BE2C (cell line): ENCODE data around the gene EHHADH.
"Not testable (repeated sequence)": the region's sequence is repeated elsewhere in the genome, so short reads cannot be mapped to it uniquely, and the experiment has no call there.

Source experiments
- DNase-seq: peaks from one replicate; pipeline ENCODE4 v3.0.0-alpha.2; 2020
- H3K27me3 ChIP-seq: fragments of 250-450 bp; sonication (Bioruptor Pico); 2 replicates; pipeline ENCODE4 v1.5.1; 2020; ENCODE audit warnings: mild to moderate bottlenecking
- H3K36me3 ChIP-seq: fragments of 250-450 bp; sonication (Bioruptor Pico); 2 replicates; pipeline ENCODE4 v1.5.1; 2020; ENCODE audit warnings: mild to moderate bottlenecking
- H3K4me1 ChIP-seq: fragments of 250-450 bp; sonication (Bioruptor Pico); 2 replicates; pipeline ENCODE4 v1.5.1; 2020
- H3K4me3 ChIP-seq: 2 replicates; pipeline ENCODE4 v1.5.1; 2011; ENCODE audit warnings: low read depth, low read length
- H3K9me3 ChIP-seq: fragments of 250-450 bp; sonication (Bioruptor Pico); 2 replicates; pipeline ENCODE4 v1.5.1; 2020
- CTCF ChIP-seq: IDR thresholded peaks from 2 replicates; pipeline ENCODE4 v1.5.1; 2012; ENCODE audit warnings: mild to moderate bottlenecking, low read depth, low read length

The EHHADH gene

GRCh38 chr3:185236969-185237368 is 16.9 kb downstream of the EHHADH start:
- no peak for TF ChIP-seq CTCF
- H3K27me3 ChIP-seq = no peaks in the 10 kb centered on the region
- no peak for DNase-seq
- no peaks in the 10 kb centered on the region for H3K4me1 ChIP-seq
- no peak overlapping the region for H3K4me3 ChIP-seq
- H3K36me3 ChIP-seq = no peaks in the 10 kb centered on the region
- no peaks in the 10 kb centered on the region; the same call in 1 of the 2 replicates for H3K9me3 ChIP-seq

- Histone ChIP-seq H3K36me3 (no peaks in the 10 kb centered on the region), H3K4me1 (no peaks in the 10 kb centered on the region), H3K9me3 (no peaks in the 10 kb centered on the region; the same call in 1 of the 2 replicates), H3K27me3 (no peaks in the 10 kb centered on the region), H3K4me3 (no peak overlapping the region)
- DNase-seq = no peak
- no peak for TF ChIP-seq CTCF
These were observed 20.5 kb downstream of the EHHADH start for GRCh38 chr3:185233328-185233727.

GRCh38 chr3:185226526-185226925 is 27.3 kb downstream of the EHHADH start:
- not testable (repeated sequence) for H3K9me3 ChIP-seq, H3K4me3 ChIP-seq, DNase-seq

GRCh38 chr3:185225523-185225922 is 28.3 kb downstream of the EHHADH start:
- TF ChIP-seq CTCF = no peak

More at GRCh38 chr3:185226526-185226925, 27.3 kb downstream of the EHHADH start:
- not testable (repeated sequence) for H3K27me3 ChIP-seq, H3K36me3 ChIP-seq, H3K4me1 ChIP-seq

GRCh38 chr3:185225080-185225479 is 28.8 kb downstream of the EHHADH start:
- no peaks in the 10 kb centered on the region for H3K4me1 ChIP-seq
- no peaks in the 10 kb centered on the region for H3K9me3 ChIP-seq
- no peak overlapping the region for H3K4me3 ChIP-seq
- DNase-seq = no peak
- no peaks in the 10 kb centered on the region for H3K36me3 ChIP-seq
- no peaks in the 10 kb centered on the region for H3K27me3 ChIP-seq
- TF ChIP-seq CTCF = no peak

More at GRCh38 chr3:185225523-185225922, 28.3 kb downstream of the EHHADH start:
- Histone ChIP-seq H3K9me3 (no peaks in the 10 kb centered on the region), H3K4me1 (no peaks in the 10 kb centered on the region), H3K36me3 (no peaks in the 10 kb centered on the region), H3K4me3 (no peak overlapping the region), H3K27me3 (no peaks in the 10 kb centered on the region)
- no peak for DNase-seq

GRCh38 chr3:185221203-185221602 is 32.6 kb downstream of the EHHADH start:
- no peak overlapping the region for H3K4me3 ChIP-seq
- no peaks in the 10 kb centered on the region for H3K9me3 ChIP-seq
- no peaks in the 10 kb centered on the region for H3K27me3 ChIP-seq
- H3K36me3 ChIP-seq = no peaks in the 10 kb centered on the region
- no peak for TF ChIP-seq CTCF
- no peaks in the 10 kb centered on the region for H3K4me1 ChIP-seq
- no peak for DNase-seq

- no peak for TF ChIP-seq CTCF
- no peak overlapping the region for H3K4me3 ChIP-seq
- DNase-seq = no peak
- H3K9me3 ChIP-seq = no peaks in the 10 kb centered on the region
- H3K4me1 ChIP-seq = no peaks in the 10 kb centered on the region
- no peaks in the 10 kb centered on the region for H3K27me3 ChIP-seq
- H3K36me3 ChIP-seq = no peaks in the 10 kb centered on the region
These were observed 37.3 kb downstream of the EHHADH start for GRCh38 chr3:185216607-185216958.
